Kidney epithelial cell (primary cell): Measurements from ENCODE around the gene PARM1. TPM values are rescaled to one million over a fixed set of nuclear protein-coding genes. Genes with fewer than 3 reads are reported as not detected.

Experiments used
- DNase-seq: peaks from one replicate; pipeline ENCODE4 v3.0.0-alpha.2; 2010; ENCODE audit warnings: low read depth
- H3K27me3 ChIP-seq: 2 replicates; pipeline ENCODE4 v1.6.0; 2011; ENCODE audit warnings: low read length; ENCODE audit not compliant: control insufficient read depth, insufficient read depth
- H3K36me3 ChIP-seq: 2 replicates; pipeline ENCODE4 v1.5.1; 2011; ENCODE audit warnings: low read length; ENCODE audit not compliant: control insufficient read depth, insufficient read depth
- H3K4me3 ChIP-seq: 2 replicates; pipeline ENCODE4 v1.5.1; 2011; ENCODE audit warnings: low read depth, mild to moderate bottlenecking, control low read depth, low read length
- total RNA-seq: library from RNA; depleted of rRNA; stranded (reverse); fragments of >200 nt; gene quantifications from 2 replicates; pipeline ENCODE4 v1.2.3, GENCODE V29; 2015
- TF ChIP-seq, protein P1 (sequence below): IDR thresholded peaks from 2 replicates; pipeline ENCODE4 v1.5.1; 2011; ENCODE audit warnings: mild to moderate bottlenecking, moderate library complexity, low read length, control low read depth, inconsistent platforms; ENCODE audit not compliant: insufficient read depth, poor library complexity, severe bottlenecking

PARM1 gene
- total RNA-seq, 1 donor from 2014 or later, result 3.0 TPM

DNA sequence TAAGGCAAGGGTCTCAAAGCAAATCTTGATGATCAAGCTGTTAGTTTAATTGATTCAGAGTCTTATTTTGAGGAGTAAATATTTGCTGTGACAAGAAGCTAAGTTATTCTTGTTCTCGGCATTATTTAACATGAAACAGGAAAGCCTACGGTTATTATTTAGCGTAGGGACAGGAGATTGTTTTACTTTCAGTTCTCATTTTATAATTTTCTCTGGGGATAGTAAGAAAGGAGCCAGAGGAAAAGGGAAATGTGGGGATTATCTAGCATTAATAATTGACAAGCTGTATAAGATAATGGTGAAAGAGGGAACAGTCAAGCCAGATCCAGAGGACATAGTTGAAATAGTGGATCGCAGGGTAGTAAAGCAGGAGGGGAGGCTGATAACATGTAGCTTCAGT, 39.7 kb upstream of the PARM1 start:
- no peak overlapping the region for H3K4me3 ChIP-seq
- no peak for DNase-seq
- no peaks in the 10 kb centered on the region for H3K36me3 ChIP-seq
- TF ChIP-seq, protein P1, sequence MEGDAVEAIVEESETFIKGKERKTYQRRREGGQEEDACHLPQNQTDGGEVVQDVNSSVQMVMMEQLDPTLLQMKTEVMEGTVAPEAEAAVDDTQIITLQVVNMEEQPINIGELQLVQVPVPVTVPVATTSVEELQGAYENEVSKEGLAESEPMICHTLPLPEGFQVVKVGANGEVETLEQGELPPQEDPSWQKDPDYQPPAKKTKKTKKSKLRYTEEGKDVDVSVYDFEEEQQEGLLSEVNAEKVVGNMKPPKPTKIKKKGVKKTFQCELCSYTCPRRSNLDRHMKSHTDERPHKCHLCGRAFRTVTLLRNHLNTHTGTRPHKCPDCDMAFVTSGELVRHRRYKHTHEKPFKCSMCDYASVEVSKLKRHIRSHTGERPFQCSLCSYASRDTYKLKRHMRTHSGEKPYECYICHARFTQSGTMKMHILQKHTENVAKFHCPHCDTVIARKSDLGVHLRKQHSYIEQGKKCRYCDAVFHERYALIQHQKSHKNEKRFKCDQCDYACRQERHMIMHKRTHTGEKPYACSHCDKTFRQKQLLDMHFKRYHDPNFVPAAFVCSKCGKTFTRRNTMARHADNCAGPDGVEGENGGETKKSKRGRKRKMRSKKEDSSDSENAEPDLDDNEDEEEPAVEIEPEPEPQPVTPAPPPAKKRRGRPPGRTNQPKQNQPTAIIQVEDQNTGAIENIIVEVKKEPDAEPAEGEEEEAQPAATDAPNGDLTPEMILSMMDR, result no peak
- H3K27me3 ChIP-seq, result peaks cover 2% of the 10 kb centered on the region

- no peak for DNase-seq
- TF ChIP-seq, protein P1, result no peak
- no peak overlapping the region for H3K4me3 ChIP-seq
- H3K36me3 ChIP-seq, result no peaks in the 10 kb centered on the region
- no peaks in the 10 kb centered on the region for H3K27me3 ChIP-seq
Observed at GRCh38 chr4:74896595-74896994, 36.3 kb upstream of the PARM1 start.

GRCh38 chr4:74897386-74897785, 35.5 kb upstream of the PARM1 start:
- Histone ChIP-seq H3K4me3 (no peak overlapping the region), H3K36me3 (no peaks in the 10 kb centered on the region), H3K27me3 (no peaks in the 10 kb centered on the region)
- TF ChIP-seq, protein P1, result no peak
- no peak for DNase-seq

DNA sequence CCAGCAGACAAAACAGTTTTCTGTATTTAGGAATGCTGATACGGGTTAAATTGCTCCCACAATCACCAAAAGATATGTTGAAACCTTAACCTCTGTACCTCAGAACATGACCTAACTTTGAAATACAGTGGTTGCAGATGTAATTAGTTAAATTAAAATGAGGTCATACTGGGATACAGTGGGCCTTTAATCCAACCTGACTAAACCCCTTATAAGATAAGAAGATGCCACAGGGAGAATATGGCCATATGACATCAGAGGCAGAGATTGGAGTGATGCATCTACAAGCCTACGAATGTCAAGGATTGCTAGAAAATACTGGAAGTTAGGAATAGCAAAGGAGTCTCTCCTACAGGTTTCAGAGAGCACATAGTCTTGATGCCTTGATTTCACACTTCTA, 32.1 kb upstream of the PARM1 start:
- no peak overlapping the region for H3K4me3 ChIP-seq
- TF ChIP-seq, protein P1, result no peak
- H3K36me3 ChIP-seq, result no peaks in the 10 kb centered on the region
- no peaks in the 10 kb centered on the region for H3K27me3 ChIP-seq
- DNase-seq, result no peak

DNA sequence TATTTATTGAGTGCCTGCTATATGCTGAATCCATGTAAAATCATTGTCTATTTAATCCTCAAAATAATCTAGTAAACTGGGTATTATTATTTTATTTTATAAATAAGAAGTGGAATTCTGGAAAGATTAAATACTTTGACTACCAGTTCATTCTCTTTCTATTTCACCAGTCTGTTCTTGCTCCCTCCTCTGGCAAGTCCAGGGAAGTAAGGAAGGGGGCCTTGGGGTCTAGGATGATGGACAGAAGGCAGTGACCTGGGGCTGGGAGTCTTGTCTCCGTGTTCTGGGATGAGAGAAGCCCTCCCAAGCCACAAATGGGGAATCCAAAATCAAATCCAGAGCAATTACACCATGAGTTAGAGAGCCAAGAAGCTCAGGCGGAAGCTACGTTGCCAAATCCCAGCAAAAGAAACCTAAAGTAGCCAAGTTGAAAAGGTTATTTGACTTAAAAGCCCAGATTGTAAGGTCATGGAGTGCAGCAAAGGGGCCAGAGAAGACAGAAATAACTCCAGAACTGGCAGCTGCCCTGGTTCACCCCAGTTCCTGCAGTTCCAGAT, 28.3 kb upstream of the PARM1 start:
- TF ChIP-seq, protein P1, result no peak
- DNase-seq, result no peak
- Histone ChIP-seq H3K36me3 (no peaks in the 10 kb centered on the region), H3K4me3 (no peak overlapping the region), H3K27me3 (no peaks in the 10 kb centered on the region)

GRCh38 chr4:74906771-74907170, 26.1 kb upstream of the PARM1 start:
- H3K36me3 ChIP-seq, result no peaks in the 10 kb centered on the region
- H3K27me3 ChIP-seq, result no peaks in the 10 kb centered on the region
- TF ChIP-seq, protein P1, result no peak
- no peak for DNase-seq
- H3K4me3 ChIP-seq, result no peak overlapping the region
